ENCODE results near the gene HIP1.
"Not testable (repeated sequence)": the region's sequence is repeated elsewhere in the genome, so short reads cannot be mapped to it uniquely, and the experiment has no call there.

HIP1 gene

GRCh38 chr7:75616421-75617167 lies 122.1 kb downstream of the HIP1 start:
- no peak for DNase-seq (ENCODE audit: low read depth, low spot score)

- DNase-seq (ENCODE audit: low read depth, low spot score), result no peak
Measured at GRCh38 chr7:75614401-75614800, 124.3 kb downstream of the HIP1 start.

- DNase-seq (ENCODE audit: low read depth, low spot score), result no peak
Measured at GRCh38 chr7:75613351-75613750, 125.4 kb downstream of the HIP1 start.

- DNase-seq (ENCODE audit: low read depth, low spot score), result peak; percentile 54
Measured at GRCh38 chr7:75611557-75612178, 127.1 kb downstream of the HIP1 start.

GRCh38 chr7:75609416-75609815 lies 129.3 kb downstream of the HIP1 start:
- not testable (repeated sequence) for DNase-seq (ENCODE audit: low read depth, low spot score)

- DNase-seq (ENCODE audit: low read depth, low spot score), result no peak
Measured at GRCh38 chr7:75608451-75609122, 130.2 kb downstream of the HIP1 start.

- no peak for DNase-seq (ENCODE audit: low read depth, low spot score)
Measured at GRCh38 chr7:75604408-75604807, 134.3 kb downstream of the HIP1 start.

GRCh38 chr7:75602831-75603230 lies 135.9 kb downstream of the HIP1 start:
- not testable (repeated sequence) for DNase-seq (ENCODE audit: low read depth, low spot score)

GRCh38 chr7:75601539-75601938 lies 137.2 kb downstream of the HIP1 start:
- no peak for DNase-seq (ENCODE audit: low read depth, low spot score)

GRCh38 chr7:75600748-75601147 lies 138.0 kb downstream of the HIP1 start:
- not testable (repeated sequence) for DNase-seq (ENCODE audit: low read depth, low spot score)

- DNase-seq (ENCODE audit: low read depth, low spot score), result peak; percentile 67
Measured at GRCh38 chr7:75599244-75599781, 139.4 kb downstream of the HIP1 start.

- peak; percentile 33 for DNase-seq (ENCODE audit: low read depth, low spot score)
Measured at GRCh38 chr7:75596727-75597614, 141.8 kb downstream of the HIP1 start.

- no peak for DNase-seq (ENCODE audit: low read depth, low spot score)
Measured at GRCh38 chr7:75595766-75596165, 143.0 kb downstream of the HIP1 start.

GRCh38 chr7:75593500-75594184 lies 145.1 kb downstream of the HIP1 start:
- DNase-seq (ENCODE audit: low read depth, low spot score), result not testable (repeated sequence)

- DNase-seq (ENCODE audit: low read depth, low spot score), result no peak
Measured at GRCh38 chr7:75591467-75592255, 147.1 kb downstream of the HIP1 start.

GRCh38 chr7:75590373-75591005 lies 148.3 kb downstream of the HIP1 start:
- DNase-seq (ENCODE audit: low read depth, low spot score), result no peak

GRCh38 chr7:75584354-75584753 lies 154.4 kb downstream of the HIP1 start:
- no peak for DNase-seq (ENCODE audit: low read depth, low spot score)

- DNase-seq (ENCODE audit: low read depth, low spot score), result no peak
Measured at GRCh38 chr7:75583255-75583654, 155.5 kb downstream of the HIP1 start.

- DNase-seq (ENCODE audit: low read depth, low spot score), result no peak
Measured at GRCh38 chr7:75579899-75580298, 158.8 kb downstream of the HIP1 start.

- no peak for DNase-seq (ENCODE audit: low read depth, low spot score)
Measured at GRCh38 chr7:75578081-75578480, 160.7 kb downstream of the HIP1 start.

Data from astrocyte of the hippocampus (primary cell).